ENCODE results near the gene MEIS1. TPM values are rescaled to one million over a fixed set of nuclear protein-coding genes. Genes with fewer than 3 reads are reported as not detected.

The MEIS1 gene
- total and polyA plus RNA-seq, 2 of the 8 experiments (the other 6 are each of a cell fraction or from before 2014, with no cell fraction given): 0.17 to 1.2 TPM

DNA sequence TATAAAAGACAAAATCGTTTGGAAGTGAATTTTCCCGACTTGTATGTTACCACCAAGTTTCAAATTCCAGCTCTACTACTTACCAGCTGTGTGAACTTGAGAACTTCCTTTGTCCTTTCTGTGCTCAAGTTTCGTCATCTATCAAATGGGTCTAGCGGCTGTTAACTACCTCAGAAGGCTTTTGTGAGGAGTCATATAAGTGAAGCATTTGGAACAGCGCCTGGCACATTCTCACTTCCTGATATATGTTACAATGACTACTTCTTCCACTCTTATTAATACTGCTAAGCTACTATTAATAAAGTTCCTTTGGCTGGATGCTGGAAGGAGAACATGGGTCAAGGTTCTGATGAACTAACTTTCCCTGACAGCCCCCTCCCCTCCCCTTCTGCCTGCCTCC, 104.5 kb downstream of the MEIS1 start:
- no peak overlapping the region for H3K23ac ChIP-seq (ENCODE audit: insufficient read length)
- no peaks in the 10 kb centered on the region for H3K36me3 ChIP-seq (ENCODE audit: control insufficient read depth in 2 of 4, insufficient read depth in 4 of 4, low read length in 3 of 4)
- CTCF ChIA-PET (ENCODE audit: partially characterized antibody): interaction anchor here (1.2 kb wide), 1 partner anchor 14 kb away, joined by 4 read pairs; no protein-coding TSS in a partner anchor
- peaks cover 0 to 10% (median 2%) of the 10 kb centered on the region in 4 experiments; a peak in 6 of 7 replicates for H3K4me1 ChIP-seq (replicated peaks in 1 of 4; ENCODE audit: control insufficient read depth in 3 of 4, insufficient read depth in 4 of 4, low read length in 3 of 4)
- no peak for DNase-seq (ENCODE audit: low read depth in 1 of 2, low spot score in 2 of 2)
- no peak overlapping the region for H2BK15ac ChIP-seq (ENCODE audit: low read length)
- H3K4me2 ChIP-seq (ENCODE audit: insufficient read depth in 1 of 2, low read depth in 2 of 2, low read length in 2 of 2): no peak overlapping the region
- H3K27me3 ChIP-seq (replicated peaks in 1 of 4; ENCODE audit: control insufficient read depth in 3 of 4, extremely low read depth in 1 of 4, insufficient read depth in 3 of 4, low read length in 3 of 4): peaks cover 0 to 1% (median 0%) of the 10 kb centered on the region in 4 experiments; a peak in 1 of 7 replicates
- no peak overlapping the region for H2AFZ ChIP-seq (ENCODE audit: low read length)
- no peak overlapping the region for H2AK5ac ChIP-seq (ENCODE audit: low read depth, low read length)
- no peak overlapping the region for H3K56ac ChIP-seq (replicated peaks; ENCODE audit: insufficient read length, low read depth, low read length)
- no peak overlapping the region for H2BK12ac ChIP-seq (ENCODE audit: low read depth, low read length)
- 96% methylated on average over 5 of the region's 5 CpGs; no CpG with 5 or more reads in 1 of the 2 experiments for WGBS, 2 experiments (ENCODE audit: extremely low coverage in 1 of 2, insufficient coverage in 1 of 2, insufficient read length in 1 of 2, insufficient replicate concordance in 2 of 2, low coverage in 1 of 2, low lambda C conversion rate in 2 of 2, missing lambda C conversion rate in 1 of 2)
- H3K79me1 ChIP-seq (ENCODE audit: low read depth, low read length): no peaks in the 10 kb centered on the region
- no peaks in the 10 kb centered on the region for H3K23me2 ChIP-seq (ENCODE audit: low read depth, low read length)
- no peaks in the 10 kb centered on the region for H3K79me2 ChIP-seq (ENCODE audit: control insufficient read depth in 1 of 2, insufficient read depth in 2 of 2, low read length in 2 of 2)
- no peak overlapping the region for H3K4me3 ChIP-seq (ENCODE audit: extremely low read depth in 1 of 4, insufficient read depth in 2 of 4, low read depth in 3 of 4, low read length in 4 of 4)
- no peak overlapping the region for H4K91ac ChIP-seq (replicated peaks; ENCODE audit: insufficient read length, low read length)
- no peak overlapping the region for H3K27ac ChIP-seq (ENCODE audit: low read depth, low read length)
- no peak overlapping the region for H4K5ac ChIP-seq (ENCODE audit: insufficient read length, low read depth, low read length)
- H4K20me1 ChIP-seq (replicated peaks in 1 of 2; ENCODE audit: control insufficient read depth in 1 of 2, insufficient read depth in 2 of 2, low read length in 2 of 2): no peaks in the 10 kb centered on the region
- POLR2A ChIA-PET (ENCODE audit: partially characterized antibody): no interaction called here
- H3K4ac ChIP-seq (replicated peaks; ENCODE audit: insufficient read length, low read depth, low read length): no peak overlapping the region
- H3K9ac ChIP-seq (replicated peaks in 1 of 4; ENCODE audit: extremely low read depth in 1 of 4, low read depth in 3 of 4, low read length in 3 of 4): no peak overlapping the region
- no peak overlapping the region for H3K18ac ChIP-seq (ENCODE audit: extremely low read depth, low read length)
- no peak overlapping the region for H2BK5ac ChIP-seq (ENCODE audit: low read depth, low read length)
- no peak overlapping the region for H2BK120ac ChIP-seq (replicated peaks; ENCODE audit: low read depth, low read length)
- H2BK20ac ChIP-seq (ENCODE audit: low read length): no peak overlapping the region
- H3K14ac ChIP-seq (ENCODE audit: insufficient read length): no peak overlapping the region
- no peaks in the 10 kb centered on the region for H3K9me3 ChIP-seq (ENCODE audit: insufficient read depth in 2 of 2, low read depth in 1 of 2, low read length in 1 of 2)
- no peak overlapping the region for H4K8ac ChIP-seq (ENCODE audit: extremely low read depth, insufficient read depth, low read length)
- FAIRE-seq: no peak
- TF ChIP-seq TCF12 (IDR thresholded peaks at IDR 0.05; ENCODE audit: low read depth, low read length): no peak
- no peak for TF ChIP-seq BACH1 (IDR thresholded peaks at IDR 0.05; ENCODE audit: low read length)
- TF ChIP-seq CTCF (IDR thresholded peaks at IDR 0.05; ENCODE audit: control extremely low read depth in 1 of 3, insufficient read depth in 1 of 3, low read depth in 1 of 3, low read length in 3 of 3): no peak
- no peak for TF ChIP-seq BRCA1 (IDR thresholded peaks at IDR 0.05; ENCODE audit: low read depth, low read length)
- TF ChIP-seq, protein P1, sequence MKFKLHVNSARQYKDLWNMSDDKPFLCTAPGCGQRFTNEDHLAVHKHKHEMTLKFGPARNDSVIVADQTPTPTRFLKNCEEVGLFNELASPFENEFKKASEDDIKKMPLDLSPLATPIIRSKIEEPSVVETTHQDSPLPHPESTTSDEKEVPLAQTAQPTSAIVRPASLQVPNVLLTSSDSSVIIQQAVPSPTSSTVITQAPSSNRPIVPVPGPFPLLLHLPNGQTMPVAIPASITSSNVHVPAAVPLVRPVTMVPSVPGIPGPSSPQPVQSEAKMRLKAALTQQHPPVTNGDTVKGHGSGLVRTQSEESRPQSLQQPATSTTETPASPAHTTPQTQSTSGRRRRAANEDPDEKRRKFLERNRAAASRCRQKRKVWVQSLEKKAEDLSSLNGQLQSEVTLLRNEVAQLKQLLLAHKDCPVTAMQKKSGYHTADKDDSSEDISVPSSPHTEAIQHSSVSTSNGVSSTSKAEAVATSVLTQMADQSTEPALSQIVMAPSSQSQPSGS (IDR thresholded peaks at IDR 0.05; ENCODE audit: low read length): no peak
- TF ChIP-seq EP300 (IDR thresholded peaks at IDR 0.05; ENCODE audit: borderline replicate concordance in 1 of 2, low read depth in 2 of 2, low read length in 2 of 2): no peak
- no peak for TF ChIP-seq CEBPB (IDR thresholded peaks at IDR 0.05; ENCODE audit: low read depth, low read length)
- no peak for TF ChIP-seq SRF (IDR thresholded peaks at IDR 0.05; ENCODE audit: low read depth, low read length)
- no peak for TF ChIP-seq TAF1 (IDR thresholded peaks at IDR 0.05; ENCODE audit: low read depth, low read length)
- no peak for TF ChIP-seq POU5F1 (IDR thresholded peaks at IDR 0.05; ENCODE audit: low read depth, low read length)

All from H1 (cell line).